ENCODE data around the gene TSPAN9. TPM values are rescaled to one million over a fixed set of nuclear protein-coding genes. Genes with fewer than 3 reads are reported as not detected.

Gene TSPAN9
- total RNA-seq, 2 donors from 2014 or later: 41.9 to 50.0 TPM

DNA sequence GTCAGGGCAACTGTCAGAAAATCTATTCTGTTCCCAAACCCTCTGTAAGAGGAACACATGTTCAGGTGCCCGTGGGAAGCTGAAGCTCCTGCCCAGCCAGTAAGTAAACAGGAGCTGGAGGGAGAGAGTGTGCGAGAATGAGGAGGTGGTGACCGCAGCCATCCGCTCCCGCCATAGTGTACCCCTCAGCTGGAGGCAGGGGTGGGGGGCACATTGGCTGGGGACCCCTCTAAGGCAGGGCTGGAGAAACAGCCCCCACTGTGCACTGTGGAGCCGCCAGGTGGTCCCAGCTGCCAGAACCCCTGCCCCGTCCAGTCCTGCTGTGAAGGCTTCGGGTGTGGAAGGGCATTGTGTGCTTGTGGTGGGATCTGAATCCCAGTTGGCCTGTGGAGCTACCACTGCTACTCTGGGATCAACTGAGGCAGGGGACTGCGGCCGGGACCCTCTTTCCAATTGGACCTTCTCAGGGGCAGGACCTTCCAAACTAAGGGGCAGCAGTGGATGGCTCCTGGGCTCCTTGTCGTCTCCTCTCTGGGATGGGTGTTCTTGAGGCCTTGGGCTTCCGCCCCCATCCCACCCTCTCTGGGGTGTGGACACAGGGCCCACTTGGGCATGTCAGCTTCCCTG is 59.6 kb downstream of the TSPAN9 start:
- H3K27ac ChIP-seq: no peak overlapping the region
- no peak overlapping the region for H3K4me3 ChIP-seq
- H3K27me3 ChIP-seq (replicated peaks; ENCODE audit: insufficient read depth): no peaks in the 10 kb centered on the region
- H3K4me1 ChIP-seq (replicated peaks): no peaks in the 10 kb centered on the region
- H3K9me3 ChIP-seq: no peaks in the 10 kb centered on the region
- no peak for DNase-seq (ENCODE audit: low spot score)
- 88% methylated on average over 10 of the region's 12 CpGs for WGBS
- intact Hi-C loops (cut with DNase I): loop anchor here (1.0 kb wide), 1 partner anchor 139 kb away; no protein-coding TSS in a partner anchor
- TF ChIP-seq POLR2A (IDR thresholded peaks at IDR 0.05) (no peak), POLR2AphosphoS5 (IDR thresholded peaks at IDR 0.05) (no peak)
- TF ChIP-seq, protein P1, sequence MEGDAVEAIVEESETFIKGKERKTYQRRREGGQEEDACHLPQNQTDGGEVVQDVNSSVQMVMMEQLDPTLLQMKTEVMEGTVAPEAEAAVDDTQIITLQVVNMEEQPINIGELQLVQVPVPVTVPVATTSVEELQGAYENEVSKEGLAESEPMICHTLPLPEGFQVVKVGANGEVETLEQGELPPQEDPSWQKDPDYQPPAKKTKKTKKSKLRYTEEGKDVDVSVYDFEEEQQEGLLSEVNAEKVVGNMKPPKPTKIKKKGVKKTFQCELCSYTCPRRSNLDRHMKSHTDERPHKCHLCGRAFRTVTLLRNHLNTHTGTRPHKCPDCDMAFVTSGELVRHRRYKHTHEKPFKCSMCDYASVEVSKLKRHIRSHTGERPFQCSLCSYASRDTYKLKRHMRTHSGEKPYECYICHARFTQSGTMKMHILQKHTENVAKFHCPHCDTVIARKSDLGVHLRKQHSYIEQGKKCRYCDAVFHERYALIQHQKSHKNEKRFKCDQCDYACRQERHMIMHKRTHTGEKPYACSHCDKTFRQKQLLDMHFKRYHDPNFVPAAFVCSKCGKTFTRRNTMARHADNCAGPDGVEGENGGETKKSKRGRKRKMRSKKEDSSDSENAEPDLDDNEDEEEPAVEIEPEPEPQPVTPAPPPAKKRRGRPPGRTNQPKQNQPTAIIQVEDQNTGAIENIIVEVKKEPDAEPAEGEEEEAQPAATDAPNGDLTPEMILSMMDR (IDR thresholded peaks at IDR 0.05): no peak
- no peaks in the 10 kb centered on the region for H3K36me3 ChIP-seq

DNA sequence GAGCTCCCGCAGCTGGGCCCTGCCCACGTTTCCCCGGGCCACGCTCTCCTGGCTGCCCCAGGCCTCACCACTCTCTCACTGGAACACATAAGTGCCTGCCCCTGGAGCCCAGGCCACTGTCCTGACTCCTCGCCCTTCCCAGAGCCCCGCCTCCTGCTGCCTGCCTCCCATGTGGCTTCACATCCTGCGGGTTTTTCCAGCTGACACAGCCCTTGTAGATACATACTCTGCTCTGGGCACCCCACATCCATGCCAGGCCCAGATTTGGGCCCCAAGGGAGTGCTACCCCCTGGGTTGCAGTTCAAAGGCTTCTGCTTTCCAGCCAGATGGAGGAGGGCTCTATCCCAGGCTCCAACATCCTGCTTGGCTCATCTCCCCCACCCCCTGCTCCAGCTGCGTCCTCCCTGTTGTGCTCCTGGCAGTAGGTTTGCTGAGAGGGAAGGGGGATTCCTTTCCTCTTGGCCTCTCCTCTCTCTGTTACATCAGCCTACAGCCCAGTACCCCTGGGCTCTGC is 60.1 kb downstream of the TSPAN9 start:
- WGBS: 69% methylated on average over 8 of the region's 8 CpGs
- no peaks in the 10 kb centered on the region for H3K9me3 ChIP-seq
- DNase-seq (ENCODE audit: low spot score): no peak
- TF ChIP-seq POLR2A (IDR thresholded peaks at IDR 0.05) (no peak), POLR2AphosphoS5 (IDR thresholded peaks at IDR 0.05) (no peak)
- TF ChIP-seq, protein P1 (IDR thresholded peaks at IDR 0.05): no peak
- H3K4me3 ChIP-seq: no peak overlapping the region
- H3K36me3 ChIP-seq: no peaks in the 10 kb centered on the region
- H3K4me1 ChIP-seq (replicated peaks): no peaks in the 10 kb centered on the region
- intact Hi-C loops (cut with DNase I): no loop called here
- no peak overlapping the region for H3K27ac ChIP-seq
- H3K27me3 ChIP-seq (replicated peaks; ENCODE audit: insufficient read depth): no peaks in the 10 kb centered on the region

DNA sequence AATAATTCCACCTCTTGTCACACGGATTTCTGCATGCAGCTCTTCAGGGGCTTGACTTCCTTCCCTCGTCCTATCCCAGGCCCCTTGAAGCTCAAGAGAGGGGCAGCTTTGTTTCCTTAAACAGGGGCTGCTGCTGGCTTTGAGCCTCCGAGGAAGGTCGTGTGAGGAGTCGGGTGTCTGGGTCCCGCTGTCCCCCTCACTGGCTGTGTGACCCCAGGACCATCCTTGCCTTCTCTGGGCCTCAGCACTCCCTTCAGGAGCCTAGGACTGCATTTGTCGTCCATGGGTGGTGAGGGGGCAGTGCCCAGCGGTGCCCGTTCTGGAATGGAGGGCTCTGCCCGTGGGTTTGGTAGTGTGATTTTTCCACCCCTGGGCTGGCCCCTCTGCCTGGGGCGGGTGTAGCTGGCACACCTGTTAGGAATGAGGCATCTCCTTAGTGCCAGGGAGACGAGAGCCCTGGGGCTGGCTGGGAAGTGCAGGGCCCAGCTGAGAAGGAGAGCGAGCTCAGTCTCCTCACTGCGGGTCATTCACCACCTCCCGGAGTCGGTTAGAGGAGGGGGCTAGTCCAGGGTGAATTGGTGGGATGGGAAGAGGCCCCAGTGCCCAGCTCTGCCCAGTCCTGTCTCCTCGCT is 60.8 kb downstream of the TSPAN9 start:
- Histone ChIP-seq H3K27me3 (replicated peaks; ENCODE audit: insufficient read depth) (no peaks in the 10 kb centered on the region), H3K4me1 (replicated peaks) (no peaks in the 10 kb centered on the region), H3K27ac (no peak overlapping the region), H3K4me3 (no peak overlapping the region), H3K36me3 (no peaks in the 10 kb centered on the region), H3K9me3 (no peaks in the 10 kb centered on the region)
- TF ChIP-seq, protein P1 (IDR thresholded peaks at IDR 0.05): no peak
- TF ChIP-seq POLR2A (IDR thresholded peaks at IDR 0.05) (no peak), POLR2AphosphoS5 (IDR thresholded peaks at IDR 0.05) (no peak)
- intact Hi-C loops (cut with DNase I): no loop called here
- no peak for DNase-seq (ENCODE audit: low spot score)
- 77% methylated on average over 17 of the region's 17 CpGs for WGBS

DNA sequence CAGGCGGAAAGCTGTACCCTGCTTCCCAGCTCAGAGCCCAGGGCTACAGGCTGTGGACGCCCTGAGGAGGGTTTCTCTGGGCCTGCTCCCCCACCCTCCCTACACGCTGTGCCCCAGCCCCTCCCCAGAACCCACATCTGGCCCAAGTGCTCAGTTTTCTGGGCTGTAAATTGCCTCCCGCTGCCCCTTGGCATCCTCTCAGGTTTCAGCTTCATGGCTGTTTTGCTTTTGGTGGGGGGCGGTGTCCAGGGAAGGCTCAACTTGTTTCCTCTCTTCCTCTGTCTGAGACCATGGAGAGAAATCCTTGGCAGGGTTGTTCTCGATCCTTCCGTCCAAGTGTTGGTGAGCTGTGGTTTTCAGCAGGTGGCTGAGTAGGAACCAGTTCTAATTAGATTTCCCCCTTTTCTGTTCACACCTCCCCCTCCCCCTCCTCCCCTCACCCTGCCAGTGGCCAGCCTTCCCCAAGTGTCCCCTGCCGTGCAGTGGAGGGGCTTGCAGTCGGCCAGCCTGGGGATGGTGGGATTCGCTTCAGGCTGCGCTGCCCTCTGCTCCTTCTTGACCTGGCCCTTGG is 61.8 kb downstream of the TSPAN9 start:
- H3K27me3 ChIP-seq (replicated peaks; ENCODE audit: insufficient read depth): no peaks in the 10 kb centered on the region
- TF ChIP-seq POLR2AphosphoS5 (IDR thresholded peaks at IDR 0.05) (no peak), POLR2A (IDR thresholded peaks at IDR 0.05) (no peak)
- TF ChIP-seq, protein P1 (IDR thresholded peaks at IDR 0.05): no peak
- WGBS: 58% methylated on average over 11 of the region's 11 CpGs
- H3K9me3 ChIP-seq: no peaks in the 10 kb centered on the region
- no peak for DNase-seq (ENCODE audit: low spot score)
- intact Hi-C loops (cut with DNase I): no loop called here
- no peaks in the 10 kb centered on the region for H3K36me3 ChIP-seq
- no peak overlapping the region for H3K27ac ChIP-seq
- H3K4me3 ChIP-seq: no peak overlapping the region
- no peaks in the 10 kb centered on the region for H3K4me1 ChIP-seq (replicated peaks)
